HG03103 (cell line): ENCODE data around the gene SARS2.

Experiments used
- ATAC-seq: cut with Tn5 transposase; IDR thresholded peaks from one replicate; pipeline ENCODE4 v1.9.1; 2021; ENCODE audit warnings: low read depth; ENCODE audit not compliant: unreplicated experiment

SARS2 gene

DNA sequence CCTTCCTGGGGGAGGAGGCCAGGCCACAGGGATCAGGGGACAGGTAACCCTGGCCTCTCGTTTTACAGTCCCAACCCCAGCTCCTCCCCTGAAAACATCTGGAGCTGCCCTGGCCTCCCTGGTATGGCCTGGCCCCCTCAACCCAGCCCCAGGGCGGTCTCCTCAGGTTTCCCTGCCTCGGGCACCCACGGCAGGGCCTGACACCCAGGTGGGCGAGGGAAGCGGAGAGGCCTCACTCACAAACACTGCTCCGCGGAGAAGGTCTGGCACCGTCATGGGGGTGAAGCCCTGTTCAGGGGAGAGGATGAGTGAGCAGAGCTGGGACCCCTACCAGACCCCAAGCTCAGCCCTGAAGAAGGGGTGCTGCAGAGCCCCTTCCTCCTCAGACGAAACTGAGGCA, 12.0 kb downstream of the SARS2 start:
- ATAC-seq, result no peak

- no peak for ATAC-seq
Observed at GRCh38 chr19:38917921-38918491, 12.6 kb downstream of the SARS2 start.

- ATAC-seq, result no peak
Observed at GRCh38 chr19:38917516-38917915, 13.0 kb downstream of the SARS2 start.

- no peak for ATAC-seq
Observed at GRCh38 chr19:38915329-38916321, 14.9 kb downstream of the SARS2 start.

DNA sequence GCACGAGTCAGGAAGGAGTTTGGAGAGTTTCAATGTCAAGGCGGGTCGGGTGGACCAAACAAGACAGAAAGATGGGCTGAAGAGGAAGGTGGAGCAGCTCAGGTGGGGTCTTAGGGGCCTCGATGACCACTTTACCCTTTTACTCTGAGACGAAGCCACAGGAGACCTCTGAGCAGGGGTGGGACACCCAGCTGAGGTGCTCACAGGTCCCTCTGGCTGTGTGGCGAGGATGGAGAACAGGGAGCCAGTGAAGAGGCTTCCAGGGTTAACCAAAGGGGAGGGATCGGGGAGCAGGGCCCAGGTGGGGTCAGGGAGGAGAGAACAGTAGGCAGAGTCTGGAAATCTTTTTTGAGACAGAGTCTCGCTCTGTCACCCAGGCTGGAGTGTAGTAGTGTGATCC, 16.6 kb downstream of the SARS2 start:
- no peak for ATAC-seq

GRCh38 chr19:38912600-38913514, 17.7 kb downstream of the SARS2 start:
- ATAC-seq, result no peak

GRCh38 chr19:38911388-38912001, 19.1 kb downstream of the SARS2 start:
- no peak for ATAC-seq

DNA sequence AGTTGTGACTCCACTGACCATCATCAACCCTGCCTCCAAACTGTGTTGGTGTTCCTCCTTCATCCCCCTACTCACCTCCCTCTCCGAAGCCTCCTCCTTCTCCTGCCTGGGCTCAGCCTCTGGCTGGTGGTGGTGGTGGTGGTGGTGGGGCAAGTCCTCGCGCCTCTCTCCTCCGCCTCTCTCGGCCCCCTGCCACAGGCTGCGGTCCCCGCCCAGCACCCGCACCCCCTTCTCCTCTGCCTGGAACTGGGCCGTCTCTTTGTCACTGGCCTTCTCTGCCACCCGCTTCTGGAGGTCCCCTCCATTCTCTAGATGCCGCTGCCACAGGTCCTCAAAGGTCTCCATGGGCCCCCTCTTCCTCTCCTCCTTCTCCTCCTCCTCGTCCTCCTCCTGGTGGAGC, 20.1 kb downstream of the SARS2 start:
- no peak for ATAC-seq

DNA sequence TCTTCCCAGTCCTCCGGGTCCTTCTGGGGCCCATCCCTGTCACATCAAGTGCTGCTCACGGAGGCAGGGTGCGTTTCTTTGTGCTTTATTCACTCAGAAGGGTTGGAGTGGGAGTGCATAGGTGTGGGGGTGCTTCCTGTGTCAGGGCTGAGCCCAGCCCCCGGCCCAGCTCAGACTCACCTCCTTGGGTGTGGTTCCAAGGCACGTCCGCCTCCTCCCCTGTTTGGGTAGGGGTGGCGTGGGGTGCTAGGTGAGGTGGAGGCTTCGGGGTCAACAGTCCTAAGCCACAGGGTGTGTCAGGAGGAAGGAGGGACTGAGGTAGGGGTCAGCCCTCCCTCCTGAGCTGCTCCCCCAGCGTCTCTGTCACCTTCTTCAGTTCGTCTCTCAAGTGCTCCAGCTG, 21.7 kb downstream of the SARS2 start:
- no peak for ATAC-seq

- no peak for ATAC-seq
Observed at GRCh38 chr19:38907670-38908069, 22.9 kb downstream of the SARS2 start.

GRCh38 chr19:38907227-38907626, 23.3 kb downstream of the SARS2 start:
- no peak for ATAC-seq

DNA sequence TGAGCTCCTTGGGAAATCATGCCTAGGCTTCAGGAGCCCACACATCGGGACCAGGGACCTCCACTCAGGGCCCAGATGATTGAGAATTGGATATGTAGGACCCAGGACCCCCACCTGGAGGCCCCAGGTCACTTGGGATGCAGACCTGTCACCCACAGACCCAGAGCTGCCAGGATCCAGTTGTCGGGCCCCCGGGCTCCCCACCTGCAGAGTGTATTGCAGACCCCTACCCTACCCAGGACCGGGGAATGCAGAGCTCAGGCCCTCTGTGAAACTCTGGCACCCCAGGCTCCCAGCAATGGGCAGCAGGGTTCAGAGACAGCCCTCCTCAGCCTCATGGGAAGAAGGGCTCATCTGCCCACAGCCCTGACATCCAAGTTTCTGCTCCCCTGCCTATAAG, 24.9 kb downstream of the SARS2 start:
- no peak for ATAC-seq

DNA sequence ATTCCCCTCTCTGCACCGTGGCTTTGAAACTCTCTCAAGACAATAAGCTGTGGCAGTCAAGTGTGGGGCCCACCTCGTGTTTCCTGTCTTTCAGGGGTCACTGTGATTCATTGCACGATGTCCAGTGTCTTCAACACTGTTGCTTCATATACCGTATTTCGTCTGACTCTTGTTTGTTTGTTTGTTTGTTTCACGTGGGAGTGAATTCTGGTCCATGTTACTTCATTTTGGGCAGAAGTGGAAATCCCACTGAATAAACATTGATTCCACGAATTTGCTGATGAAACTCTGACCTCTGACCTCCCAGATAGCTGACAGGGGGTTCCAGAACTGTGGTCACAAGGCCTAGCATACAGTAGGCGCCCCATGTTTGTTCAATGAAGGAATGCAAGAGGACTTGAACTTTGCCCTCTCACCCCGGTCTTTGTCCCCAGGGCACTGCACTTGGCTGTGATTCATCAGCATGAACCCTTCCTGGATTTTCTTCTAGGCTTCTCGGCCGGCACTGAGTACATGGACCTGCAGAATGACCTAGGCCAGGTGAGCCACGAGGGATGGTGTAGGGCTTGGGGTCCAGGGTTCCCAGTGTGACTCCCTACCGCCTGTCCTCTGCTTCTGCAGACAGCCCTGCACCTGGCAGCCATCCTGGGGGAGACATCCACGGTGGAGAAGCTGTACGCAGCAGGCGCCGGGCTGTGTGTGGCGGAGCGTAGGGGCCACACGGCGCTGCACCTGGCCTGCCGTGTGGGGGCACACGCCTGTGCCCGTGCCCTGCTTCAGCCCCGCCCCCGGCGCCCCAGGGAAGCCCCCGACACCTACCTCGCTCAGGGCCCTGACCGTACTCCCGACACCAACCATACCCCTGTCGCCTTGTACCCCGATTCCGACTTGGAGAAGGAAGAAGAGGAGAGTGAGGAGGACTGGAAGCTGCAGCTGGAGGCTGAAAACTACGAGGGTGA, 25.7 kb downstream of the SARS2 start:
- ATAC-seq, result no peak

GRCh38 chr19:38901683-38902082, 28.9 kb downstream of the SARS2 start:
- ATAC-seq, result no peak

- no peak for ATAC-seq
Observed at GRCh38 chr19:38900743-38901190, 29.8 kb downstream of the SARS2 start.

DNA sequence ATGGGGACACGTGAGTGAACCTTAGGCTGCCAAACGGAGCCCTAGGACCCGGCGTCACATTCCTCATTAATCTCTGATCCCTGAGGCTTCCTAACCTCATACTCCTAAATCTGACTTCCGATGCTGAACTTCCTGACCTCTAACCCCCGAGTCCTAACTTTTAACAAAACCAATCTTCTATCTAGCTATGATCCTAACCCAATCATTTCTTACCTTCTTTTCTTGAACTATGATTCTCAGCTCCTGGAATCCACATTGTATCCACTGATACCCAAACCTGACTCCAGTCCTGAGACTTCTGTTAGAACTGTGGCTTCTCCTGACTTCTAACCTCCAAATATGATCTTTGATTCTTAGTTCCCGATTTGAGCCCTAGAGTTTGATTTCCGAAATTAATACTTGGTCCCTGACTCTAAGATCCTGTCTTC, 30.3 kb downstream of the SARS2 start:
- ATAC-seq, result no peak

- ATAC-seq, result peak; percentile 89
Observed at GRCh38 chr19:38899447-38900201, 30.9 kb downstream of the SARS2 start, which contains the start of the genes NFKBIB and SIRT2. NFKBIB (plus strand) TSS chr19:38899969; CDS start chr19:38900033, 64 bp downstream. SIRT2 (minus strand) TSS chr19:38899618; CDS start chr19:38899521, 97 bp downstream.

GRCh38 chr19:38898788-38899446, 31.6 kb downstream of the SARS2 start:
- ATAC-seq, result no peak
